ENCODE results near the gene CALML3. TPM values are rescaled to one million over a fixed set of nuclear protein-coding genes. Genes with fewer than 3 reads are reported as not detected.

The CALML3 gene
- total RNA-seq, 1 donor from 2014 or later, result not detected

- Mint-ChIP-seq H3K36me3 (no peaks in the 10 kb centered on the region), H3K27ac (no peak overlapping the region), H3K4me1 (ENCODE audit: unreplicated experiment) (peaks cover 27% of the 10 kb centered on the region), H3K9me3 (no peaks in the 10 kb centered on the region), H3K27me3 (no peaks in the 10 kb centered on the region), H3K4me3 (no peak overlapping the region)
- TF ChIP-seq CTCF (conservative IDR thresholded peaks at IDR 0.05), result no peak
- DNase-seq (ENCODE audit: extremely low spot score, unreplicated experiment), result no peak
Measured at GRCh38 chr10:5530846-5531557, 6.2 kb downstream of the CALML3 start.

GRCh38 chr10:5531558-5532306 is 7.0 kb downstream of the CALML3 start:
- Mint-ChIP-seq H3K4me3 (no peak overlapping the region), H3K27ac (no peak overlapping the region), H3K9me3 (no peaks in the 10 kb centered on the region), H3K36me3 (no peaks in the 10 kb centered on the region), H3K4me1 (ENCODE audit: unreplicated experiment) (peaks cover 30% of the 10 kb centered on the region), H3K27me3 (no peaks in the 10 kb centered on the region)
- DNase-seq (ENCODE audit: extremely low spot score, unreplicated experiment), result no peak
- TF ChIP-seq CTCF (conservative IDR thresholded peaks at IDR 0.05), result no peak

GRCh38 chr10:5532307-5532605 is 7.5 kb downstream of the CALML3 start:
- Mint-ChIP-seq H3K27ac (no peak overlapping the region), H3K27me3 (no peaks in the 10 kb centered on the region), H3K4me3 (no peak overlapping the region), H3K36me3 (no peaks in the 10 kb centered on the region), H3K4me1 (ENCODE audit: unreplicated experiment) (peaks cover 30% of the 10 kb centered on the region), H3K9me3 (no peaks in the 10 kb centered on the region)
- no peak for DNase-seq (ENCODE audit: extremely low spot score, unreplicated experiment)
- no peak for TF ChIP-seq CTCF (conservative IDR thresholded peaks at IDR 0.05)

- DNase-seq (ENCODE audit: extremely low spot score, unreplicated experiment), result no peak
- Mint-ChIP-seq H3K4me1 (ENCODE audit: unreplicated experiment) (peaks cover 30% of the 10 kb centered on the region), H3K27ac (no peak overlapping the region), H3K9me3 (no peaks in the 10 kb centered on the region), H3K36me3 (no peaks in the 10 kb centered on the region), H3K27me3 (no peaks in the 10 kb centered on the region), H3K4me3 (no peak overlapping the region)
- TF ChIP-seq CTCF (conservative IDR thresholded peaks at IDR 0.05), result no peak
Measured at GRCh38 chr10:5532618-5533097, 7.9 kb downstream of the CALML3 start.

GRCh38 chr10:5533098-5533731 is 8.5 kb downstream of the CALML3 start:
- Mint-ChIP-seq H3K9me3 (peaks cover under 1% of the 10 kb centered on the region), H3K4me3 (no peak overlapping the region), H3K4me1 (ENCODE audit: unreplicated experiment) (peaks cover 34% of the 10 kb centered on the region), H3K36me3 (no peaks in the 10 kb centered on the region), H3K27ac (no peak overlapping the region), H3K27me3 (no peaks in the 10 kb centered on the region)
- no peak for DNase-seq (ENCODE audit: extremely low spot score, unreplicated experiment)
- no peak for TF ChIP-seq CTCF (conservative IDR thresholded peaks at IDR 0.05)
